B cell (primary cell): Measurements from ENCODE around the gene GAP43. TPM values are rescaled to one million over a fixed set of nuclear protein-coding genes. Genes with fewer than 3 reads are reported as not detected.

Experiments used
- ATAC-seq: fragments of 200-7000 bp; cut with Tn5 transposase; one replicate; pipeline ENCODE4 v1.10.0; 2021; ENCODE audit warnings: low read depth, mild to moderate bottlenecking, moderate number of reproducible peaks, moderate library complexity
- CTCF ChIA-PET: fragments of 350-600 bp; sonication (Branson Sonifier 250); formaldehyde crosslinking; loops from one replicate; lab custom pipeline; 2021; ENCODE audit warnings: antibody characterized with exemption, inconsistent platforms; lab: Charles Lee
- POLR2A ChIA-PET: fragments of 350-600 bp; sonication (Branson Sonifier 250); formaldehyde crosslinking; loops from one replicate; lab custom pipeline; 2021; ENCODE audit warnings: antibody characterized with exemption; lab: Charles Lee
- DNase-seq: peaks from one replicate; pipeline ENCODE4 v3.0.0; 2013
- H2AFZ ChIP-seq: 2 replicates; pipeline ENCODE4 v1.6.1; 2012; ENCODE audit warnings: mild to moderate bottlenecking, low read depth, low read length; ENCODE audit not compliant: insufficient read depth, poor library complexity, severe bottlenecking
- H3K27ac ChIP-seq, 2 donors: 1 replicate in 1 of 2; 2 replicates in 1 of 2; pipeline ENCODE4 v1.5.1; 2012 to 2013; ENCODE audit warnings: low read length in 2 of 2, mild to moderate bottlenecking in 2 of 2, moderate library complexity in 1 of 2
- H3K27me3 ChIP-seq, 4 experiments: fragments of 200-600 bp in 1 of 4; sonication (generic) in 1 of 4; replicated peaks in 1 of 4; 1 replicate in 2 of 4; 2 replicates in 2 of 4; pipeline versions ENCODE4 v1.6.1 to v1.7.0; 2013 to 2016; ENCODE audit warnings: low read length in 3 of 4, mild to moderate bottlenecking in 2 of 4, mixed read lengths in 1 of 4, moderate library complexity in 1 of 4; ENCODE audit not compliant: insufficient read depth in 4 of 4, control insufficient read depth in 3 of 4; ENCODE audit errors: control extremely low read depth in 1 of 4
- H3K36me3 ChIP-seq, 2 experiments: replicated peaks in 1 of 2; 1 replicate in 1 of 2; 2 replicates in 1 of 2; pipeline versions ENCODE4 v1.6.1 to v1.7.1; 2013; ENCODE audit warnings: low read length in 1 of 2; ENCODE audit not compliant: insufficient read depth in 2 of 2, control insufficient read depth in 1 of 2; ENCODE audit errors: control extremely low read depth in 1 of 2, extremely low read depth in 1 of 2
- H3K4me1 ChIP-seq, 2 donors: fragments of 200-600 bp in 1 of 2; sonication (generic) in 1 of 2; 1 replicate in 1 of 2; 2 replicates in 1 of 2; pipeline versions ENCODE4 v1.5.1 to v1.6.1; 2013 to 2017; ENCODE audit warnings: low read length in 2 of 2; ENCODE audit not compliant: control insufficient read depth in 2 of 2, insufficient read depth in 2 of 2
- H3K4me2 ChIP-seq: replicated peaks from 2 replicates; pipeline ENCODE3; 2012; ENCODE audit warnings: mild to moderate bottlenecking, low read depth, low read length; ENCODE audit not compliant: poor library complexity, severe bottlenecking
- H3K4me3 ChIP-seq, 5 experiments: fragments of 200-600 bp in 1 of 5; sonication (generic) in 1 of 5; 1 replicate in 3 of 5; 2 replicates in 2 of 5; pipeline versions ENCODE4 v1.5.1 to v1.7.0; 2011 to 2016; ENCODE audit warnings: low read length in 4 of 5, mild to moderate bottlenecking in 4 of 5, low read depth in 2 of 5, control low read depth in 1 of 5, moderate library complexity in 1 of 5; ENCODE audit not compliant: insufficient read depth in 1 of 5; ENCODE audit errors: control extremely low read depth in 1 of 5, extremely low read depth in 1 of 5
- H3K79me2 ChIP-seq: fragments of 200-600 bp; sonication (generic); one replicate; pipeline ENCODE4 v1.6.0; 2016; ENCODE audit warnings: low read length; ENCODE audit not compliant: control insufficient read depth, insufficient read depth
- H3K9ac ChIP-seq: fragments of 200-600 bp; sonication (generic); 2 replicates; pipeline ENCODE4 v1.6.1; 2017; ENCODE audit warnings: mild to moderate bottlenecking, low read length, moderate library complexity
- H3K9me3 ChIP-seq, 3 donors: one replicate each; pipeline versions ENCODE4 v1.6.1 to v1.7.1; 2013; ENCODE audit warnings: low read length in 2 of 3; ENCODE audit not compliant: control insufficient read depth in 2 of 3, insufficient read depth in 1 of 3; ENCODE audit errors: control extremely low read depth in 1 of 3
- H4K20me1 ChIP-seq: 2 replicates; pipeline ENCODE4 v1.6.0; 2012; ENCODE audit warnings: mild to moderate bottlenecking, low read length; ENCODE audit not compliant: insufficient read depth, control insufficient read depth, poor library complexity, severe bottlenecking
- H3K27ac Mint-ChIP-seq: one replicate; pipeline ENCODE4 v1.8.0; 2021; ENCODE audit warnings: mixed read lengths
- H3K27me3 Mint-ChIP-seq: one replicate; pipeline ENCODE4 v1.8.0; 2021; ENCODE audit warnings: mixed read lengths
- H3K4me1 Mint-ChIP-seq: one replicate; pipeline ENCODE4 v1.8.0; 2021; ENCODE audit warnings: mixed read lengths
- H3K4me3 Mint-ChIP-seq: one replicate; pipeline ENCODE4 v1.8.0; 2021; ENCODE audit warnings: mixed read lengths
- H3K9me3 Mint-ChIP-seq: one replicate; pipeline ENCODE4 v1.8.0; 2022; ENCODE audit warnings: mixed read lengths; ENCODE audit not compliant: insufficient read depth
- EZH2 ChIP-seq: IDR thresholded peaks from 2 replicates; pipeline ENCODE4 v1.6.1; 2012; ENCODE audit warnings: borderline replicate concordance, low read depth, mild to moderate bottlenecking, moderate library complexity, low read length; ENCODE audit not compliant: insufficient read depth, poor library complexity, severe bottlenecking
- WGBS: methylation state at CpG from one replicate; pipeline ENCODE4 v1.1.5; 2013; ENCODE audit warnings: missing lambda C conversion rate; ENCODE audit not compliant: insufficient coverage; 5-methylcytosine and 5-hydroxymethylcytosine counted together
- intact Hi-C: fragments of 100-400 bp; cut with micrococcal nuclease; formaldehyde crosslinking; loops from one replicate; pipeline ENCODE4 v1.10.0; 2022
- polyA plus RNA-seq: library from polyadenylated mRNA; depleted of rRNA; stranded (reverse); fragments of >200 nt; gene quantifications from 2 replicates; pipeline ENCODE4 v1.2.3, GENCODE V29; 2012
- total RNA-seq, 2 donors: library from RNA; stranded (reverse); fragments of 120-200 nt in 1 of 2; gene quantifications; 1 replicate in 1 of 2; 2 replicates in 1 of 2; pipeline versions ENCODE4 v1.2.3 to v1.2.4, GENCODE V29; 2013 to 2022
- TF ChIP-seq, protein P1 (sequence below): fragments of 200-600 bp; IDR thresholded peaks from one replicate; pipeline ENCODE4 v1.8.0; 2022; ENCODE audit warnings: antibody characterized with exemption, mild to moderate bottlenecking

The GAP43 gene
- total and polyA plus RNA-seq, 2 donors (not counting 1 experiment from before 2014, with no cell fraction given): 0.04 TPM; not detected in 1

DNA sequence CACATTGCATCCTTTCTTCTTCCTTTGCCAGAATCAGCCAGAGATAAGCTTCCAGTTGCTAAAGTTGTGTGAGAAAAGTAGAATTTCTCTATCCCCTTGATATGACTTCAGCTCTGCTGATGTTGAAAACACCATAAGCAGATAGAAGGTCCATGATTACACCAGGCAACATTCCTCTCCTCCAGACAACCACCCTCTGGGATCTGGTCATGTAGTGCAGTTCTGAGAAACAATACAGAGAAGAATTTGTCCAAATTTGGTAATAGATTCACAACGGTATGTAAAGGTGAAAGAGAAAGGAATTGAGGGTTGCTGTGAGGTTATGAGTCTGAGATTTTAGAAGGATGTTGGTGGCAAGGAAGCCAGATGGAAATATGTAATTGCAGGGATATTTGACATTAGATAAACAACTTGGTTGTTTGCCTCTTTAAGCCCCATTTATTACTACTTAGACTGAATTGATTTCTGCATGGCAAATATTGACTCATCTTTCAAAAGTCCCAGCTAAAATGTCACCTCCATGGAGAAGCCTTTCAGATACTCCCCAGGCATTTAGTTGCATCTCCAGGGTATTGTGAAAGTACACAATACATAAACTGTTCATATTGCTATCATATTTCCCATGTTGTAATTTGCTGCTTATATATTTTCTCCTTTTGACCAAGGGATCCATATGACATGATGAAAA is 134.9 kb downstream of the GAP43 start:
- Mint-ChIP-seq H3K4me1 (no peaks in the 10 kb centered on the region), H3K27ac (no peak overlapping the region), H3K27me3 (peaks cover 13% of the 10 kb centered on the region), H3K9me3 (no peaks in the 10 kb centered on the region), H3K4me3 (no peak overlapping the region)
- Histone ChIP-seq H3K4me1 (no peaks in the 10 kb centered on the region), H2AFZ (no peak overlapping the region), H3K9me3 (no peaks in the 10 kb centered on the region), H3K4me2 (no peak overlapping the region), H3K27ac (no peak overlapping the region), H4K20me1 (no peaks in the 10 kb centered on the region), H3K79me2 (no peaks in the 10 kb centered on the region), H3K36me3 (no peaks in the 10 kb centered on the region), H3K4me3 (no peak overlapping the region), H3K27me3 (peaks cover 0 to 3% (median 0%) of the 10 kb centered on the region in 4 experiments), H3K9ac (no peak overlapping the region)
- DNase-seq (no peak), ATAC-seq (no peak)
- CTCF ChIA-PET: no interaction called here
- POLR2A ChIA-PET: no interaction called here
- 75% methylated on average over 1 of the region's 1 CpG for whole genome bisulfite sequencing
- intact Hi-C loops: no loop called here
- no peak for TF ChIP-seq EZH2
- TF ChIP-seq, protein P1, sequence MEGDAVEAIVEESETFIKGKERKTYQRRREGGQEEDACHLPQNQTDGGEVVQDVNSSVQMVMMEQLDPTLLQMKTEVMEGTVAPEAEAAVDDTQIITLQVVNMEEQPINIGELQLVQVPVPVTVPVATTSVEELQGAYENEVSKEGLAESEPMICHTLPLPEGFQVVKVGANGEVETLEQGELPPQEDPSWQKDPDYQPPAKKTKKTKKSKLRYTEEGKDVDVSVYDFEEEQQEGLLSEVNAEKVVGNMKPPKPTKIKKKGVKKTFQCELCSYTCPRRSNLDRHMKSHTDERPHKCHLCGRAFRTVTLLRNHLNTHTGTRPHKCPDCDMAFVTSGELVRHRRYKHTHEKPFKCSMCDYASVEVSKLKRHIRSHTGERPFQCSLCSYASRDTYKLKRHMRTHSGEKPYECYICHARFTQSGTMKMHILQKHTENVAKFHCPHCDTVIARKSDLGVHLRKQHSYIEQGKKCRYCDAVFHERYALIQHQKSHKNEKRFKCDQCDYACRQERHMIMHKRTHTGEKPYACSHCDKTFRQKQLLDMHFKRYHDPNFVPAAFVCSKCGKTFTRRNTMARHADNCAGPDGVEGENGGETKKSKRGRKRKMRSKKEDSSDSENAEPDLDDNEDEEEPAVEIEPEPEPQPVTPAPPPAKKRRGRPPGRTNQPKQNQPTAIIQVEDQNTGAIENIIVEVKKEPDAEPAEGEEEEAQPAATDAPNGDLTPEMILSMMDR: no peak

DNA sequence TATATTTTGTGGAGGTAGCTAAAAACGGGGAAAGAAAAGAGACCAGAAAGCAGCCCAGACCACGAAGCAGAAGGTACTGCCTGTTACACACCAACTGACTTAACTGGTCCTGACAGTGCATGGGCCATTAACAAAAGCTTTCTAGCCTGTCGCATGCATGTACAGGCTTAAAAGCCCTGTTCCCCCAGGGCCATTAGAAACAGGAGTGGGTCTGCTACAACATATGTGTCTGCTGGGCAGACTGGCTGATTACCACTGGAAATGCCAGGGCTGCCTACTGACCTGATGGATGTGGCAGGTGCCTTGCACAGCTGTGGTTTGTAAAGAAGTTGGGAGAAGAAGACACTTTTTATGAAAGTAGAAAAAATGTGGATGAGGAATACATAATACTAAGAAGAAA is 137.4 kb downstream of the GAP43 start:
- ATAC-seq: no peak
- WGBS: 100% methylated on average over 1 of the region's 3 CpGs
- Histone ChIP-seq H4K20me1 (no peaks in the 10 kb centered on the region), H3K36me3 (no peaks in the 10 kb centered on the region), H3K4me1 (no peaks in the 10 kb centered on the region), H3K27ac (no peak overlapping the region), H3K4me2 (no peak overlapping the region), H2AFZ (no peak overlapping the region), H3K27me3 (peaks cover 0 to 3% (median 1%) of the 10 kb centered on the region in 4 experiments), H3K79me2 (no peaks in the 10 kb centered on the region), H3K9ac (no peak overlapping the region), H3K9me3 (no peaks in the 10 kb centered on the region), H3K4me3 (no peak overlapping the region)
- TF ChIP-seq, protein P1: no peak
- Mint-ChIP-seq H3K27ac (no peak overlapping the region), H3K27me3 (no peaks in the 10 kb centered on the region), H3K9me3 (no peaks in the 10 kb centered on the region), H3K4me3 (no peak overlapping the region), H3K4me1 (no peaks in the 10 kb centered on the region)
- intact Hi-C loops: loop anchor here (10.0 kb wide), 1 partner anchor 46 kb away; no protein-coding TSS in a partner anchor
- ChIA-PET CTCF (no interaction called here), POLR2A (no interaction called here)
- no peak for DNase-seq
